WTC11 (cell line): ENCODE measurements around the gene STK11.

Source experiments
- CREB1 ChIP-seq: sonication (generic); formaldehyde crosslinking; IDR thresholded peaks from 2 replicates; pipeline ENCODE4 v1.8.0; 2023; ENCODE audit warnings: mild to moderate bottlenecking, missing genetic modification reagents
- FOXP1 ChIP-seq: sonication (generic); formaldehyde crosslinking; IDR thresholded peaks from 2 replicates; pipeline ENCODE4 v1.8.0; 2022; ENCODE audit warnings: missing genetic modification reagents, mild to moderate bottlenecking, moderate library complexity, borderline replicate concordance
- NR1H2 ChIP-seq: sonication (generic); formaldehyde crosslinking; IDR thresholded peaks from 2 replicates; pipeline ENCODE4 v1.9.0; 2021; ENCODE audit warnings: mild to moderate bottlenecking, moderate library complexity, missing genetic modification reagents
- ZNF121 ChIP-seq: sonication (generic); formaldehyde crosslinking; IDR thresholded peaks from 2 replicates; pipeline ENCODE4 v1.8.0; 2023; ENCODE audit warnings: missing genetic modification reagents
- TF ChIP-seq, protein P1 (sequence below): fragments of 200-600 bp; IDR thresholded peaks from 2 replicates; pipeline ENCODE4 v1.8.0; 2022; ENCODE audit warnings: antibody characterized with exemption
- TF ChIP-seq, protein P2 (sequence below): sonication (generic); formaldehyde crosslinking; IDR thresholded peaks from 2 replicates; pipeline ENCODE4 v1.8.0; 2023; ENCODE audit warnings: missing genetic modification reagents
- TF ChIP-seq, protein P3 (sequence below): sonication (generic); formaldehyde crosslinking; IDR thresholded peaks from 2 replicates; pipeline ENCODE4 v1.8.1; 2022; ENCODE audit warnings: low read depth, mild to moderate bottlenecking, moderate library complexity, missing genetic modification reagents, borderline replicate concordance
- TF ChIP-seq, protein P4 (sequence below): sonication (generic); formaldehyde crosslinking; IDR thresholded peaks from 2 replicates; pipeline ENCODE4 v1.8.0; 2022; ENCODE audit warnings: mild to moderate bottlenecking, missing genetic modification reagents
- TF ChIP-seq, protein P5 (sequence below): sonication (generic); formaldehyde crosslinking; conservative IDR thresholded peaks from 2 replicates; pipeline ENCODE4 v1.8.1; 2022; ENCODE audit warnings: mild to moderate bottlenecking, missing genetic modification reagents

DNA sequence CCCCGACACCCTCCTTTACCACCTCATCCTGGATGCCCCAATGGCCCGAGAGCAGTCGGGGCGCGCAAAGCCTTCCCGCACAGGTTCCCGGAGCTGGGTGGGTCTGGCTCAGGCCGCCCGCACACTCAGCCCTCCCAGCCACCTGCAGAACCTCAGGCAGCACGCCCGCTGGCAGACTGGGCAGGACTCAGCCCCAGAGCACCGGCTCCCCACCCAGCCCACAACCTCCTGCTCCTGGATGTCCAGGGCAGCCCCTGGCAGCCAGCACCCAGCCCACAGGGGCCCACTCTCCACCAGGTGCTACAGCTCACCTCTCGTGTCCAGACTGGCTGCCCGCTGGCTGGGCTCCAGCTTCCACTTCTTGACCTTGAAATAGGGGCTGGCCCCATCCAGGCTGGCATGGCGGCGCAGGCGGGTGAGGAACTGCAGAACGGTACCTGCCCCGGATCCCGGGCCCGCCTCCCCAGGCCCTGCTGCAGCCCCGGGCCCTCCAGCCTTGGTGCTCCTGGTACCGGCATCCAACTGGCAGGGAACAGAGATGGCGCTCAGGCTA, 27.6 kb downstream of the STK11 start:
- TF ChIP-seq, protein P1, sequence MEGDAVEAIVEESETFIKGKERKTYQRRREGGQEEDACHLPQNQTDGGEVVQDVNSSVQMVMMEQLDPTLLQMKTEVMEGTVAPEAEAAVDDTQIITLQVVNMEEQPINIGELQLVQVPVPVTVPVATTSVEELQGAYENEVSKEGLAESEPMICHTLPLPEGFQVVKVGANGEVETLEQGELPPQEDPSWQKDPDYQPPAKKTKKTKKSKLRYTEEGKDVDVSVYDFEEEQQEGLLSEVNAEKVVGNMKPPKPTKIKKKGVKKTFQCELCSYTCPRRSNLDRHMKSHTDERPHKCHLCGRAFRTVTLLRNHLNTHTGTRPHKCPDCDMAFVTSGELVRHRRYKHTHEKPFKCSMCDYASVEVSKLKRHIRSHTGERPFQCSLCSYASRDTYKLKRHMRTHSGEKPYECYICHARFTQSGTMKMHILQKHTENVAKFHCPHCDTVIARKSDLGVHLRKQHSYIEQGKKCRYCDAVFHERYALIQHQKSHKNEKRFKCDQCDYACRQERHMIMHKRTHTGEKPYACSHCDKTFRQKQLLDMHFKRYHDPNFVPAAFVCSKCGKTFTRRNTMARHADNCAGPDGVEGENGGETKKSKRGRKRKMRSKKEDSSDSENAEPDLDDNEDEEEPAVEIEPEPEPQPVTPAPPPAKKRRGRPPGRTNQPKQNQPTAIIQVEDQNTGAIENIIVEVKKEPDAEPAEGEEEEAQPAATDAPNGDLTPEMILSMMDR: no peak
- TF ChIP-seq, protein P2, sequence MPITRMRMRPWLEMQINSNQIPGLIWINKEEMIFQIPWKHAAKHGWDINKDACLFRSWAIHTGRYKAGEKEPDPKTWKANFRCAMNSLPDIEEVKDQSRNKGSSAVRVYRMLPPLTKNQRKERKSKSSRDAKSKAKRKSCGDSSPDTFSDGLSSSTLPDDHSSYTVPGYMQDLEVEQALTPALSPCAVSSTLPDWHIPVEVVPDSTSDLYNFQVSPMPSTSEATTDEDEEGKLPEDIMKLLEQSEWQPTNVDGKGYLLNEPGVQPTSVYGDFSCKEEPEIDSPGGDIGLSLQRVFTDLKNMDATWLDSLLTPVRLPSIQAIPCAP: no peak
- TF ChIP-seq CREB1 (no peak), FOXP1 (no peak), NR1H2 (CRISPR knock-in tag) (no peak), ZNF121 (CRISPR knock-in tag) (no peak)
- TF ChIP-seq, protein P3, sequence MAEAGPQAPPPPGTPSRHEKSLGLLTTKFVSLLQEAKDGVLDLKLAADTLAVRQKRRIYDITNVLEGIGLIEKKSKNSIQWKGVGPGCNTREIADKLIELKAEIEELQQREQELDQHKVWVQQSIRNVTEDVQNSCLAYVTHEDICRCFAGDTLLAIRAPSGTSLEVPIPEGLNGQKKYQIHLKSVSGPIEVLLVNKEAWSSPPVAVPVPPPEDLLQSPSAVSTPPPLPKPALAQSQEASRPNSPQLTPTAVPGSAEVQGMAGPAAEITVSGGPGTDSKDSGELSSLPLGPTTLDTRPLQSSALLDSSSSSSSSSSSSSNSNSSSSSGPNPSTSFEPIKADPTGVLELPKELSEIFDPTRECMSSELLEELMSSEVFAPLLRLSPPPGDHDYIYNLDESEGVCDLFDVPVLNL (CRISPR knock-in tag): no peak
- TF ChIP-seq, protein P4, sequence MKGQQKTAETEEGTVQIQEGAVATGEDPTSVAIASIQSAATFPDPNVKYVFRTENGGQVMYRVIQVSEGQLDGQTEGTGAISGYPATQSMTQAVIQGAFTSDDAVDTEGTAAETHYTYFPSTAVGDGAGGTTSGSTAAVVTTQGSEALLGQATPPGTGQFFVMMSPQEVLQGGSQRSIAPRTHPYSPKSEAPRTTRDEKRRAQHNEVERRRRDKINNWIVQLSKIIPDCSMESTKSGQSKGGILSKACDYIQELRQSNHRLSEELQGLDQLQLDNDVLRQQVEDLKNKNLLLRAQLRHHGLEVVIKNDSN (CRISPR knock-in tag): no peak
- TF ChIP-seq, protein P5, sequence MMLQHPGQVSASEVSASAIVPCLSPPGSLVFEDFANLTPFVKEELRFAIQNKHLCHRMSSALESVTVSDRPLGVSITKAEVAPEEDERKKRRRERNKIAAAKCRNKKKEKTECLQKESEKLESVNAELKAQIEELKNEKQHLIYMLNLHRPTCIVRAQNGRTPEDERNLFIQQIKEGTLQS (CRISPR knock-in tag): no peak
